GM19395 (cell line): ENCODE data around the gene IGHMBP2.

ENCODE experiments used
- ATAC-seq: cut with Tn5 transposase; IDR thresholded peaks from one replicate; pipeline ENCODE4 v1.9.1; 2021; ENCODE audit warnings: mild to moderate bottlenecking, moderate library complexity; ENCODE audit not compliant: unreplicated experiment

Gene IGHMBP2

DNA sequence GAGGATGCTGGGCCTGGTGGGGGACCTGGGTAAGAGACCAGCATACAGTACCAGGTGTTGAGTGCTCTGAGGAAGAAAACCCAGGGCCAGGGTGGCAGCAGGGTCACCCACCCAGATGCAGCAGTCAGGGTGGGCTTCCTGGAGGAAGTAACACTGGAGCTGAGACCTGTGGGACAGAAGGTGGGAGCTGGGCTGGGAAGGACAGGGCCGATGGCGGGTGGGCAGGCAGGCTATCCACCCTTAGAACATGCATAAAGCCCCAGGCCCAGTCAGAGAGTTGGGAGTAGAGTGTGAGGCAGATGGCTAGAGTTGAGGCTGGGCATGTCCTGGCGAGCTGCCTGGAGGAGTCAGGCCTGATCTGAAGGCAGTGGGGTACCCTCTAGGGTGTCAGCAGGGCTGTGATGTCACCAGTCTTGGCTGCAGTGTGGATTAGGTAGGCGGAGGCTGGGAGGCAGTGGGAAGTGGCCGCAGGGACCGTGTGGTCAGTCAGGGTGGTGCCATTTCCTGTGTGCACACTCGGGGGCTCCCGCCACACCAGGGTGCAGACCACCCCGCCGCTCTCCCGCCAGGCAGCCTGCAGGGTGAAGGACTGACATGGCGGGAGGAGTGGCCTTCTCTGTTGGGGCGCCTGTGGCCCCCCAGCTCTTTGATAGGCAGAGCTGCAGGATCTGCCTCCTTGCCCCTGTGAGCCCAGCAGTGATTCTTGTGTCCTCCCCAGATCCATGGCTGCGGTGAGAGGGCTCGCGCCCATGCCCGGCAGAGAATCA is 35.3 kb downstream of the IGHMBP2 start:
- no peak for ATAC-seq

DNA sequence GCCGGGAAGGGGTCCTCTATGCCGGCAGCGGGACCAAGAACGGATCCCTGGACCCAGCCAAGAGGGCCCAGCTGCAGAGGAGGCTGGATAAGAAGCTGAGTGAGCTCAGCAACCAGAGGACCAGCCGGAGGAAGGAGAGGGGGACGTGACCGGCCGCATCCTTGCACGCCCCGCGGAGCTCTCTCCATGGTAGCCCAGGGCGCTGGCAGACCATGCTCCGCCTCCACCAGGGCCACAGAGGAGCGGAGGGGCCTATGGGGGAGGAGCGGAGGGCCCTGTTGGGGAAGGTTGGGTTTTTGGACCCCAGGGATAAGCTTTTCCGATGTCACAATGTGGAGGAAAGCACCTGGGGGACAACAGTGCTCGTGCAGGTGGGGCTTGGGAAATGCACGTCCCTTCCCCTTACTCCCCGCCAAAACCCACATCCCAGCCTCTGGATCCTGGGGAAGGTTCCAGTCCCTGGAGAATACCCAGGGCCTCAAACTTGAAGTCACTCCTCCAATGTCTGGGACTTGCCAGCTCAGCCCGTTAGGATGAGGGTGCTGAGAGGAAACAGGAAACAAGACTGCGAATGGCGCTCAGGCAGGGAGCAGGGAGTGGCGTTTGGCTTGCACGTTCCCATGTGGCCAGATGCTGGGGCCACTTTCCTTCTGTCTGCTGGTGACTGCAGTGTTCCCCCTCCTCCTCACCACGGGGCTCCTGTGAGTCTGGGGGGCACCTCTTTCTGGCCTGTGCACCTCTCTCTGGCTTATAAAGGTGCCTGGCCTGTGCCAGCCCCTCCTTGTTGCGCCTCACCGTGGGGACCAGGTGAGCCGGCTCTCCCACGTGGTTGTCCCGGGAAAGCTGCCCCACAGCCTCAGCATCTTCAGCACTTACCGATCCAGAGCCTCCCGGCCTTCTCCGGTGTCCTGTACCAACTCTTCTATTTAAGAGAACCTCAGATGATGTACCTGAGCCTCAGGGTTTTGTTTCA is 36.2 kb downstream of the IGHMBP2 start:
- no peak for ATAC-seq

- ATAC-seq, result no peak
Observed at GRCh38 chr11:68940651-68941323, 37.1 kb downstream of the IGHMBP2 start.

DNA sequence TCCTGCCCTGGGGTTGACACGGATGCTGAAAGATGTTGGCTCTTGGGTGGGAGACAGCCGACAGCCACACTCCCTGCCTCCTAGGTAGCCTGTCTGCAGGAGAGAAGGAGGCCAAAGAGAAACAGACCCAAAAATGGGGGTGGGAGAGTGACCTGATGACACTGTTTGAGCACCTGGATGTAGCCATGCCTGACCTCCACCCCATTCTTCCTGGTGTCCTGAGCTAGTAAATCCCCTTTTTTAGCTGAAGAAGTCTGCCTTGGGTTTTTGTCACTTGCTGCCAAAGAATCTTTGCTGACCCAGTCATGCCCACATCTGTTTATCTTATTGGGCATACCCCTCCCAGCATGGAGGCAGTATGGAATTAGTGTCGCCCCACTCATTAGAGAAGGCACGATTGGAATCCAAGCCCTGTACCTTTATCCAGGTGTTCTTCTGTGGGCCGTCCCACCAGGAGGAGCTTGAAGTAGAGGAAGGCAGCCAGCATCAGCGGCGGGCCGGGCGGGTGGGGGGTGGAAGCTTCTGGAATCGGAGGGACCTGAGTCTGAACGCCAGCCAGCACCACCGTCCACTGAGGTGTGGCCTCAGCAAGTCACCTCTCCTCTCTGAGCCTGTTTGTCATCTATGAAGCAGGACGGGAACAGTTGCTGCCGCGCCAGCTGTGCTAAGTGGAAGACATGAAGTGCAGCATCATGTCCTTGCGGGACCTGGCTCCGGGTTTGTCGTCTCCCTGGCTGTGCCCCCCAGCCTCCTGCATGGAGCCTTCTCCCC is 37.8 kb downstream of the IGHMBP2 start:
- no peak for ATAC-seq

GRCh38 chr11:68942095-68942620 is 38.5 kb downstream of the IGHMBP2 start:
- no peak for ATAC-seq

DNA sequence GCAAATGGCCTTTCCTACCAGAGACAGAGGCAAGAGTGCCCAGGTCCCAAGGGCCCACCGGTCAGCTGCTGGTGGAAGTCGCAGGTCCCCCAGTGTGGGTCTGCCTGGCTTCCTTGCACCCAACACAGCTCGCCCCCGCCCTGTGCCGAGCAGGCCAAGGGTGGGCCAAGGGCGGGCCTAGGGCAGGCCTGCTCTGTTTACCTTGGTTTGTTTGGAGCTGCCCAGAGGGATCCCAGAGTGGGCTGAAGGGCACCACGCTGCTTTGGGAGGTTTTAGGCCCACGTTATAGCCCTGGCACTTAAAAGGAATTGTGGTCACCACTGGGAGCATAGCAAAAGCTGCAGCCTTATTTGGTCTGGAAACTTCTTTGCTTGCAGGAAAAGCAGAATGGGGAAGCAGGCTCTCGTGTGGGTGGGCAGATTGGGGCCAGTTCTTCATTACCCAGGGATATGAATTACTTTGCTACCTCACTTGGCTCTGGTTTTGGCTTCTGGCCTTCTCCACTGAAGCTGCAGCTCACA is 39.1 kb downstream of the IGHMBP2 start:
- no peak for ATAC-seq

GRCh38 chr11:68946416-68947090 is 42.9 kb downstream of the IGHMBP2 start:
- no peak for ATAC-seq

DNA sequence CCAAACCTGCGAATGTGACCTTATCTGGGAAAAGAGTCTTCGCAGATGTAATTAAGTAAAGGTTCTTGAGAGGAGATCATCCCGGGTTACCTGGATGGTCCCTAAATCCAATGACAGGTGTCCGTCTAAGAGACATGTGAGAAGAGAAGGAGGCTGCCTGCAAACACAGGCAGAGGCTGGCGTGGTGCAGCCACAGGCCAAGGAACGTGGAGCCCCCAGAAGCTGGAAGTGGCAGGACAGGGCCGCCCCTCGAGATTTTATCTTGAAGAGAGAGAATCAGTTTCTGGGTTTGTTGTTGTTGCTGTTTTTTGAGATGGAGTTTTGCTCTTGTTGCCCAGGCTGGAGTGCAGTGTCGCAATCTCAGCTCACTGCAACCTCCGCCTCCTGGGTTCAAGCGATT is 43.5 kb downstream of the IGHMBP2 start:
- no peak for ATAC-seq

GRCh38 chr11:68948496-68948895 is 44.8 kb downstream of the IGHMBP2 start:
- ATAC-seq, result no peak

DNA sequence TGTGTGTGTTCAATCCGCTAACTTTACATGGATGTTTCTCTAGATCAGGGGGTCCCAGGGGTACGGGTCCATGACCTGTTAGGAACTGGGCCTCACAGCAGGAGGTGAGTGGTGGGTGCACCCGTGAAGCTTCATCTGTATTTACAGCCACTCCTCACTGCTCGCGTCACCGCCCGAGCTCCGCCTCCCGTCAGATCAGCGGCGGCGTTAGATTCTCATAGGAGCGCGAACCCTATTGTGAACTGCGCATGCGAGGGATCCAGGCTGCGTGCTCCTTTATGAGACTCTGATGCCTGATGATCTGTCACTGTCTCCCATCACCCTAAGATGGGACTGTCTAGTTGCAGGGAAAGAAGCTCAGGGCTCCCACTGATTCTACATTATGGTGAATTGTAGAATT is 45.2 kb downstream of the IGHMBP2 start:
- ATAC-seq, result no peak

DNA sequence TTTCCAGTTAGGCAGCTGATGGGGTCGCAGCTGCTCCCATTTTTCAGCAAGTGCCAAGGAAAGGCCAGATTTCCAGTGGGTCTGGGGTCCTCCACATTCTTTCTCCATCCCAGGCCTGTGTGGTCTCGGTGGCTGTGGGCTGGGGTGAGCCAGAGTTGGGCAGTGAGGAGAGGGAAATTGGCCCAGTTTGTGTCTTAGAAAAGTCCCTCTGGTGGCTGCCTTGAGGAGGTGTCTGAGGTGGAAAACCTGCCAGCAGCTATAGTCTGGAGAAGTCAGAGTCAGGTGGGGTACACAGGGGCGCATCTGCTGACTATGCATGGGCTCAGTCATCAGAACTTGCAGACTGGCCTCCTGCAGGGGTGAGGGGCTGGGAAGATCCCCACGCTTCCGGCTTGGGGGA is 46.6 kb downstream of the IGHMBP2 start:
- ATAC-seq, result no peak

DNA sequence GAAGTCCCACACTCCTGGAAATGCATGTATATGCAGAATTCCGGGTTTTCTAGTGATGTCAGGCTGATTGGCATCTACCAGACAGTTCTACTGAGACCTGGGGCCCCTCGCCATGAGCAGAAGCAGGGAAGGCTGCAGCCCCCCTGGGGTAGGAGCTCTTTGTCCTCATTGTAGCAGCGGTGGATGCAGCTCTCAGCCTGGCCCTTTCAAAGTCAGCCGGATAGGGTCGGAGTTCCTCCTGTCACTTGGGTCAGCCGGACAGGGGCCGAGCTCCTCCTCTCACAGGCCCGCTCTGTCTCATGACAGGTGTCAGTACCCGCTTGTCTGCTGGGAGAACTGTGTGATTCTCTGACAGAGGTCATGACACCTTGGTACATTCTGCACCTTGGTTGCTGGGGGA is 47.1 kb downstream of the IGHMBP2 start:
- ATAC-seq, result no peak

DNA sequence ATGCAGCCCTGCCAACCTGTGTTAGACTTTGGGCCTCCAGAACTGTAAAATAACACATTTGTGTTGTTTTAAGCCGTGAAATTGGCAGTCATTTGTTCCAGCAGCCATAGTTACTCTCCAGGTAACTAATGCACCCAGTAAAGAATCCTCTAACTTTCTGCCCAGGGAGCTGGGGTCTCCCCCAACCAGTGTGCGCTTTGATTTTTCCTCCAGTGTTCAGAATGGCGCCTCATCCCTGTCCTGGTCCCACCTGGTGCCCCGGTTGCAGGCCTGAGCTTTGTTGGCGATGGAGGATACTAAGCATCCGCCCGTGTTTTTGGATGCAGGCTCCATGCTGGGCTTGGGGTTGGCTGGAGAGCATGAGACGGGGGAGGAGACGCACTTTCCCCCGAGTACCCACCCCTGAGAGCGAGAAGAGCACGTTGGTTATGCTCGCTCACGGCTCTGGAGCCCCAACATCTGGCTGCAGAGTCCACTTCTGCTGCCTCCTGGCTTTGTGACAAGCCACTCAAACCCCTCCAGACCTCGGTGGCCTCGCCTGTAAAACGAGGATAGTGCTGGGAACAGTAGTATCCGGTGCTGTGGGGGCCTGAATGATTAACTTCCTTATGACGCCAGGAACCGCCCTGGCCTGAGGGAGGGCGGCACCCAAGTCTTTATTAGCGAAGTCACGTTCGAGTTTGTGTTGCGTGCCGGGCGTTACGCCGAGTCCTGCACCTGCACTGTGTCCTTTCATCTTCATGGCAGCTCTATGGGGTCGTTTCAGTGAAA is 51.3 kb downstream of the IGHMBP2 start:
- ATAC-seq, result no peak

DNA sequence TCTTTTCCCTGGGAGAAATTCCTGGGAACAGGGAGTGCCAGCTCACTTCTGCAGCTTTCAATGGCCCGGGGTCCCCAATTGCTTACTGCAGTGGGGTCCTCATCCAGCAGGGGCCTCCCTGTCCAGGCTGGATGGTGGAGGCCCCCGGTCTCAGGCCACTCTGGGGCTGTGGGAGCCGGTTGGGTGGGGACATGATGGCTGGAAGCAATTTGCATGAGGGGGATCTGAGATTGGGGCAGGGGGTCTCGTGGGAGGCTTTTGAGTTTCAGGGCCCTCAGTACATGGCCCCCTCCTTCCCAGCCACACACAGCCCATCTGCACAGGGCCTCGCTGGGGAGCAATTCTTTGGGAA is 51.9 kb downstream of the IGHMBP2 start:
- ATAC-seq, result no peak

DNA sequence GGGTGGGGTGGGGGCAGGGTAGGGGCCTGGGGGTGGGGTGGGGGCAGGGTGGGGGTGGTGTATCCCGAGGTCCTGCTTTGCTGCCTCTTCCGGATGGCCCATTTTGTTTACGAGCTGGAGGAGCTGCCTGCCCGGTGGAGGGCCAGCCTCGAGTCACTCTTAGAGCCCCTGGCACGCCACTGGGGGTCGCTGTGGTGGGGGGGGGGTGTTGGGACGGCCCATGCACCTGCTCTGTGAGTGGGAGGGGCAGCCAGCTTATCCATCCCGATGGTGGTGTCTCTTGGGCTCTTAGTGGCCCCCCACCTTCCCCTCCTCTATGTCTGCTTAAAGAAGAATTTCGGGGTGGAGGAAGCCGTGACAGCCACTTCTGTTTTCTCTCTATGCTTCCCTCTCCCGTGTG is 52.5 kb downstream of the IGHMBP2 start:
- no peak for ATAC-seq

DNA sequence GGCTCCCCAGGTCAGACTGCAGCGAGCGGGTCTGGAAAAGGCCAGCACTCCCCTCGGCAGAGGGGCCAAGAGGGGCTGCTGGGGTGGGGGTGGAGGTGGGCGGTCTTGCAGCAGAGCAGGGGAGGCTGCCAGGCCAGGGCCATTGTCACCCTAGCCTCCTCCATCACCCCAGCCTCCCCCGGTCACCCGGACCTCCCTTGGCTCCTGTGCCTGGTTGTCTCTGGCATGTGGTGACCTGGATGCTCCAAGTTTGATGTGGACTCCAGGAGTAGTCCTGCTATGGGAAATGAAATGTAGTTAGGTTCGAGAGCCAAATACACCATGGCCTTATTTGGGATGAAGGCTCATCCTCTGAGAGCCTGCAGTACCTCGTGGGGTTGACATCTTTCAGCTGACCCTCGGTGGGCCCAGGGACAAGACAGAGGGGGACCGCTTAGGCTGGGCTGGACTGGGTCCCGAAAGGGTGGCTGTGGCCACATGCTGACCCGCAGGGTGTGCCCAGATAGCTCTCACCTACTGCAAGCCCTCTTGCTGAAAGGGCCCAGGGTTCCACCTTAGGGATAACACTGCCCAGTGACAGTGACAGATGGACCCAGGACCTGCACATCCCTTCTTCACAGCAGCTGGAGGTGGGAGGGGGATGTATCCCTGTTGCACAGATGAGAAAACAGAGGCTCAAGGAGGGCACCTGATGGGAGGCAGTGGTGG is 53.0 kb downstream of the IGHMBP2 start:
- ATAC-seq, result no peak

DNA sequence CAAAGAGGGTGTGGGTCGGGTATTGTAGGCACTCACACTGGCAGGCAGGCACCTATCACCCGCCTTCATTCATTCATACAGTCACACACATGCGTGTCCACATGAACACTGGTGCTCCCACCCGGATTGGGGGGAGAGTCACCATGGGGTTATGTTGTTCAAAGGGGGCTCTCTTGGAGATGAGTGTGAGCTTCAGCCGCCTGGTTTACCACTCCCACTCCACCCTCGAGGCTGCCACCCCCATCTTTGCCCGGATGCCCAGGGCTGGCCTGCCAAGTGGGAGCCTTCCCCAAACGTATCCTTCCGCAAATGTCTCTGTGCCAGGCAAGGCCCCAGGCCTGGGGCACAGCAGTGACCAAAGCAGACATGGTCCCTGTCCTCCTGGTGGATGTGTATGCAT is 54.5 kb downstream of the IGHMBP2 start:
- ATAC-seq, result no peak
